Body of pancreas (tissue), 4 donors: ENCODE results near the gene RNLS.

Experiments used
- CTCF ChIP-seq, 7 experiments: fragments of 450-650 bp in 4 of 7; fragments of 200-600 bp in 3 of 7; sonication (generic) in 3 of 7; IDR thresholded peaks; one replicate each; pipeline ENCODE4 v1.5.1; 2016 to 2019; ENCODE audit warnings: antibody characterized with exemption in 7 of 7
- POLR2A ChIP-seq, 3 donors: fragments of 450-650 bp; IDR thresholded peaks; one replicate each; pipeline ENCODE4 v1.6.1; 2016; ENCODE audit warnings: antibody characterized with exemption in 3 of 3, mild to moderate bottlenecking in 2 of 3

GRCh38 chr10:88417387-88418030, 165.6 kb downstream of the RNLS start:
- no peak for TF ChIP-seq POLR2A (IDR thresholded peaks at IDR 0.05)
- TF ChIP-seq CTCF (IDR thresholded peaks at IDR 0.05), result no peak
